ENCODE results near the gene ATF6.

The ATF6 gene

DNA sequence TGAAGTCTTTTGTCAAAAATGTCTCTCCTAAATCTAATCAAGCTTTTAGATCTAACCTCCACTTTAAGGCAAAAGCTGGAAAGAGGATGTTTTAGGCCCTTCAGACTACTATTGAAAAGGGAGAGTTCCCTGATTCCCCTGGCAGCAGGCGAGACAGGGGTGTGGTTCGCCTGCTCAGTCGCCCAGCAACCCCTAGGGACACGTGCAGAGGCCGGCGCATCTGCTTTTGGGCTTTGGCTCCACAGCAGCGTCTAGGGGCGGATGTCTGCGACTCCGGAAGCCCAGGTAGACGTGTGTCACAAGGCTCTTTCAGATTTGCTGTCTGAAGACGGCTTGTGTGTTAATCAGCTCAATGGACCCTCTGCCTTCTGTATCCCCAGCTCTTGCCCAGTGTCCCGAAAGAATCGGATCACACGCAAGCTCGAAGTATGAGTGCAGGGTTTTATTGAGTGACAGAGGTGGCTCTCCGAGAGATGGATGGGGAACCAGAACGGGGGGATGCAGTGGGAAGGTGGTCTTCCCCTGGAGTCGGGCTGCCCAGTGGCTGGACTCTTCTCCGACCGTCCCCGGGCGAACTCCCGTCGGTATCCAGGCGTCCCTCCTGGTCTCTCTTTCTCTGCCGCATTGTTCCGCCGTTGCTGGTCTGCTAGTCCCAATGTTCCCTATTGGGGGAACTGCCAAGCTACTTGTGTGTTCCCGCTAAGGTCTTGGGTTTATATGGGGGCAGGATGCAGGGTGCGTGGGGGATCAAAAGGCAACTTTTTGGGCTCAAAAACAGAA lies 212.1 kb downstream of the ATF6 start:
- no peak for DNase-seq

GRCh38 chr1:161981126-161981525 lies 215.0 kb downstream of the ATF6 start:
- DNase-seq: no peak

DNA sequence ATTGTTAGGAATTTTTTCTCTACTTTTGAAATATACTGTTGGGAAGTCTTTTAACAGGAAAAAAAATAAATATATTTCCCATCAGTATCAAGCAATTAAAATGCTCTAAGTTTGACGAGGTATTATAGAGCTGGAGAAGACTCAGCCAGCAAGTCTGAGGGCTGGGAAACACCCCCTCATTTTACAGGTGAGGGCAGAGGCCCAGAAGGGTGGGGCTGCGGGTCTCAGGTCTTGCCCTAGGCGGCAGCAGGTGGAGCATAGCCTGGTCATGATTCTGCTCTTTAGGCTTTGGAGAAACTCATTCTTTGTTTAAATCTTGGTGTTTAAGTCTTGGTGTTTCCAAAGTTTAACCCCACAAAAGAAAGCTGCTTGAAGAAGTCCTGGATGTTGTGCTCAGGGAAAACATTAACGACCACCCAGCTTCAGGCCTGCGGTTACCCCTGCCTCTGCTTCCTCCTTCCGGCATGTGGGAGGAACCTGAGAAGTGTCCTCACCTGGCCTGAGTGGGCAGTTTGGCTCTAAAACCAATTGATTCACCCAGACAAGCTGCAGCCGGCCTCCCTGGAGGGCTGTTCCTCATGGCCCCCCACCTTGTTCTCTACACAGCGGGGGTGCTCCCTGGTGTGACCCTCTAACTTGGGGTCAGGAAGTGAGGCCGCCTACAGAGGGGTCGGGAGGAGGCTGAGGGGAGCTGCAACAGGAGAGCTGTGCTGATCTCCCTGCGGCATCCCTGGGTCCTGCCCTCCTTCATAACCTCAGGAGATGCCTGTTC lies 215.8 kb downstream of the ATF6 start:
- no peak for DNase-seq

GRCh38 chr1:161982507-161982895 lies 216.4 kb downstream of the ATF6 start:
- DNase-seq: no peak

- DNase-seq: no peak
Observed at GRCh38 chr1:161982917-161983316, 216.8 kb downstream of the ATF6 start.

GRCh38 chr1:161983725-161984124 lies 217.6 kb downstream of the ATF6 start:
- no peak for DNase-seq

DNA sequence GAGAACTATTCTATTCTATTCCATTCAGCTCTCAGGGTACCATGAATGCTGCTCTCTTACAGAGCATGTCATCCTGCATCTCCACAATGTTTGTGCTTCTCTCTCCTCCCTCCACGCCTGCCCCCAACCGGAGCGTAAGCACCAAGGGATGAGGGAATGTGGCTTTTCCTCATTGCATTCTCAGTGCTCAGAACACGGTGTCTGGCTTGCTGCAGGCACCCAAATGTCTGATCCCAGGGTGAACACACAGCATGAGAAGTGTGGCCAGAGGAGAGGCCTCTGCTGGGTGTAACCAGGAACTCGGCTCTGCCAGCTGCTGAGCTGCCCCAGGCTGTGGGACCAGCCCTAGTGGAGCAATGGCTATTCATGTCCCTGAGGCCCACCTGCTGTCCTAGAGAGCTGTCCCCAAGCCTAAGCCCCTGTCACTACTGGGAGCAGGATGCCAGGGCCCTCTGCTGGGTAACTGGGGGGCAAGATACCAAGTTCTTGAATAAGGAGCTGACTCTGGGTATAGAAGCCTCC lies 219.2 kb downstream of the ATF6 start:
- no peak for DNase-seq

DNA sequence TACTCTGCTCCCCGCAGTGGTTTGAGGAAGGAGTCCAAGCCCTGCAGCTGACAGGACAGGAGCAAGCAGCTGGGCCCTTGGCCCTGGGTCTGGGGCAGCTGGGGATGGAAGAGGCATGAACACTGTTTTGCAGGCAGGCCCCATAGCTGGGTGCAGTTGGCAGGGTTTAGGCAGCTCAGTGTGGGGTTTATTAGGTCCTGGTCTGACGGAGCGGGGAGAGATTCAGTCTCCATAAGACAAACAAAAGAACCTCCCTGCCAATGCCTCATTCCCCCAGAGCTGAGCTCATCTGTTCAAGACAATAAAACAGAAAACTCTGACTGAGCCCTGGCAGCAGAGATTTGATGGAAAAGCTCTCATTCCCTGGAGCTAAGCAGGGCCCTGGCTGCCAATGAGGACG lies 220.2 kb downstream of the ATF6 start:
- DNase-seq: no peak

- no peak for DNase-seq
Observed at GRCh38 chr1:161987303-161987702, 221.2 kb downstream of the ATF6 start.

DNA sequence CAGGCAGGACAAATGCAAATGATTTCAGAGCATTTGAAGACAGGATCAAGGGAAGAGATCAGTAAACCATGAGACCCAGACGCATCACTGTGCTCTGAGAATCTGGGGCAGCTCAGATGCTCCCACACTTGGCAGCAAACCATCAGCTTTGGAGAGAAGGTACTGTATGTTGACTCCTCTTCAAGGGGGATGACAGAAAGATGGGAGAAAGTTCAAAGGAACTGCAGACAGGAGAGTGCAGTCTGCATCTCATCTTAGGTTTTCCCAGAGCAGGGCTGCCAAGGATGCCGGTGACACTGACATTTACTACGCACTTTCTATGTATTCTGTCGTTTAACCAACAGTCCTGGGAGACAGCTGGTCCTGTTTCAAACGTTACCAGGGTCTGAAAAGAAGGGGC lies 221.8 kb downstream of the ATF6 start:
- no peak for DNase-seq

- no peak for DNase-seq
Observed at GRCh38 chr1:161988413-161988812, 222.3 kb downstream of the ATF6 start.

GRCh38 chr1:161989108-161989507 lies 223.0 kb downstream of the ATF6 start:
- DNase-seq: no peak

DNA sequence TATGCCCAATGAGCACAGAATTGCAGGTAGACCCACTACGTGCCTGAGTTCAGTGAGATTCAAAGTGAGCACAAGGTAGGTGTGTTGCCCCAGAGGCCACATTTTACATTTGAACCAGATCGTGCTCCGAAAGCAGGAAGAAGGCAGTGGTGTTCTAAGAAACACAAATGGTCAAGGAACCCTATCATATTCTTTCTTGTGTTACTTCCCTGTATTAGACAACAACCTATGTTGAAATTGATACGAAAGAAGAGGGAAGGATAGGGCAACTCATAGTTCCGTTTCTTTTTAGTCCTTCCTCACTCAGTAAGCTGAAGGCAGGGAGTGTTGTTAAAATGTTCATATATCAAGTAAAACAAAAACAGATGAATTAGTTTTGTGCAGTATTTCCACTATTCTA lies 223.7 kb downstream of the ATF6 start:
- no peak for DNase-seq

DNA sequence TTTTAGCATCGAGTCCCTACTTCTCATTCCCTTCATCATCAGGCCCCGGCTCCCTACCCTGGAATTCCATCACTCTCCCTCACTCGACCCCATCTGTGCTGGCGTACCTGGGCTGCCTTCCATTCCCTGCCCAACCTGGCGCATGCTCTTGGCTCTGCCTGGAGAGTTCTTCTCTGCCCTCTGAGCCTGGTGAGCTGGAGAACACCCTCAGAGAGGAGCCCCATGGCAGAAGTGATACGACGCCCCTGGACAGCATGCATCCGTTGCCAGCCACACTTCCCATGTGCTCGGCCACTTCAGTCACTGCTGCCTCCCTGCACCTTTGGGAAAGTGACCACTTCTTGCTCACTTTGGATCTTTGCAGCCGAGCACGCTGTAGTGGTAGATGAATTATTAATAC lies 227.5 kb downstream of the ATF6 start:
- no peak for DNase-seq

DNA sequence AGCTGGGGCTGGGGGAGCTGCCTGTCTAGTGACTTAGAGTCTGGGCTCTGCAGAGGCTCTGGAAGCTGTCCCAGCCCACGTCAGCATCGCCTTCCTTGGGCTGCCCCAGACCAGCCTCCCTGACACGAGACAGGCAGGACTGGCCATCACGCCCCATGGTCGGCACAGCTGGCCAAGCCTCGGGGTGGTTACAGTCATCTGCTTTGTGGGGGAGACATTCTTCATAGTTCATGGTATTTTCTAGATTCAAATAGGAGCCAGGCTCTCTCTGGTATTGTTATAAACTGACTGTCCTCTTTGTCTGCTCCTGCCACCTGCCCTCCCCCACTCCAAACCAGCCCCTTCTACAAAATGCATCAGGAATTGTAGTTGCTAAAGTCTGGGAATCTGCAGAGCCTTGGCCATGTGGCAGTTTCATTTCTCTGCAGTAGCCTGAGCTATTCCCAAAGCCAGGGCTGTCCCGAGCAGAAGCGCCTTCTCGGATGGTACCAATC lies 228.1 kb downstream of the ATF6 start:
- no peak for DNase-seq

DNA sequence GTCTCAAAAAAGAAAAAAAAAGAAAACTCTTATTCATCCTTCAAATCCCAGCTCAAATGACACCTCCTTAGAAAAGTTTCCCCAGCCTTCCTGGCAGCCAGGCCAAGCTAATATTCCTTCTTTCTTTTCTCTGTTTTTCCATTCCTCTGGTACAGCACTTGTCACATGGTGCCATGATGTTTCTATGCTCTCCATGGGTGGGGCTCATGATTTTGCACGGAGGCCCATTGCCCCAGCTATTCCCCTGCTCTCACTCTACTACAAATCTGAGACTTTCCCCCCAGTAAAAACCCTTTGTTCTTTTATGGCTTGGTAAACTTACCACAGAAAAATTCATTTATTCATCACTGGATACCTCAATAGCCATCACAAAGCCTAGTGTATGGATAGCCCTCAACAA lies 231.0 kb downstream of the ATF6 start:
- no peak for DNase-seq

GRCh38 chr1:161998811-161999210 lies 232.7 kb downstream of the ATF6 start:
- no peak for DNase-seq

DNA sequence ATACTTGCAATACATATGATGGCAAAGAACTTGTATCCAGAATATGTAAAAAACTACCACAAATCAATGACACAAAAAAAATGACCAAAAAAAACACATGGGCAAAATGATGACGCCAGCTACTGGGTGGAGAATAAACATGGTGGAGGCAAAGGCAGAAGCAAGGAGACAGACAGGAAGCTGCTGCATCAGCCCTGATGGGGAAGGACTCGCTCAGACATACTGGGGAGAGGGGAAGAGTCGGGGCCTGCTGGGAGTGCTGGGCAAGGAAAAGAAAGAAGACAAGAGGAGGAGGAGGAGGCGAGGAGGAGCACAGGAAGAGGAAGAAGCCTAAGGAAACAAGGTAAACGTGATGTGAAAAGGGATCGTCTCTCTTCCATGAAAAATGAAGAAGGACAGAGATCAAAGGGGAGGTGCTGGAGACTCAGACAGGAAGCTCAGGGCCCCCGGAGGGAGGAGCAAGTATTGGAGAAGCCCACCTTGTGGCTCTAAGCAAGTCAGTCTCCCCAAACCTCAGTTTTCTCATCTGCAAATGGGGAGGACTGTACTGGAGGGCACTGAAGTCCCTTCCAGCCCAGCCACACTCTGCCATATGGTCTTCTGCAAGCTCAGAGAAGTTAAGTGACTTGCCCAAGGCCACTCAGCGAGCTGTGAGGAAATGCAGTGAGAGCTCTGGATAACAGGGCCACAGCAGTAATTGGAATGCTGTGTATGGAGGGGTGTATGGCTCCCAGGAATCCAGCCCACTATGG lies 233.4 kb downstream of the ATF6 start:
- no peak for DNase-seq

DNA sequence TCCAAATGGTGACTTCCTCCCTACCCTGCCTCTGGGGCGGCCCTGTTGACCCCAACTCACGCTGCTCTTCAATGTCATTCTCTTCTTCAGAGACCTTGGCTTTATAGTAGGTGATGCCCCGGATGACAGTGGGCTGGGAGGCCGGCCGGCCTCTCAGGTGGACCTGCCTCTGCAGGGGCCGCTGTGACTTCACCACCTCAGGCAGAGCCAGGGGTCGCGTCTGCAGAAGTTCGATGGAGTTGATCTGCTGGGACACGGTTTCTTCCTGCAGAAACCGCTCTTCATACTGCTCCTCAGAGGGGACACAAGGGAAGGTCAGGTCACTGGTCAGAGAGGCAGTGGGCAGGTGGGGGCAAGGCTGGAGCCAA lies 233.9 kb downstream of the ATF6 start:
- no peak for DNase-seq

- DNase-seq: no peak
Observed at GRCh38 chr1:162003061-162003829, 237.1 kb downstream of the ATF6 start.

DNA sequence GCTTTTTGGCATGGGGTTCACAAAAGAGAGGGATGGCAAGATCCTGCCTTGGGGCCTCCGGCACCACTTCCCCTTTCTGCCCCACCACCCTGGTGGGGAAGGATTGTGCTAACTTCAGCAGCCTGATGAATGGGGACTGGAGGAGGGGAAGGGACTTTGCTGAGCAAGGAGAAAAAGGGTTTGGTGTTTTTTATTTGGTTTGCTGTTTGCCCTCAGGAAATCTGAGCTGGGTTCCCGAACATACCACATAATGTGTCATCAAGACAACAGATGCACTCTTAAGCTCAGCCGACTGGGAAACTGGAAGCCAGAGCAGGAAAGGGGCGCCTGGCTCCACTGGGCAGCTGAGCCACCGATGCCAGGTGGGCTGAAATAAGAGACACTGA lies 237.7 kb downstream of the ATF6 start:
- no peak for DNase-seq

DNA sequence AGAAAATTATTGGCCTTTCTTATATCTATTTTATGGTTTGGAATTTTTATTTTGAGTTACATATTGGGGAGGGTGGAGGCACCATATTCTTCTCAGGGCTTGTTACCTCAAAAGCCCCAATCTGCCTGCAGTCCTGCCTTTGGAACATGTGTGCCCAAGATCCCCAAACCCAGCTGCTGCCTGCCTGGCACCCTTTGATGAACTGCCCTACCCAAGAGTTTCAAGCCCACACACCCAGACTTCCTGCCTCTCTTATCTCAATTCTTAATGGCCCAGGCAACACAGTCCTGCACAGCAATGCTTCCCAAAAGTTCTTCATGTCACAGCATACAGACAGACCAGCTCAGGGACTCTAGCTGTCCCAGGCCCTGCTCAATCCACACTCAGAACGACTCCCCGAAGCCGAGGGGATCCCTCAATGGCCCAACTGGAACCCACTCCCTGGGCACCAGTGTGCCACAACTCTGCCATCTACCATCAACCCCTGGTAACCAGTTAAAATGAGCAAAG lies 238.4 kb downstream of the ATF6 start:
- no peak for DNase-seq

Data from activated CD4-positive, alpha-beta T cell treated with anti-CD3 and anti-CD28 coated beads for 1 hour (primary cell).